ENCODE results near the gene ATP2B2.

The ATP2B2 gene

DNA sequence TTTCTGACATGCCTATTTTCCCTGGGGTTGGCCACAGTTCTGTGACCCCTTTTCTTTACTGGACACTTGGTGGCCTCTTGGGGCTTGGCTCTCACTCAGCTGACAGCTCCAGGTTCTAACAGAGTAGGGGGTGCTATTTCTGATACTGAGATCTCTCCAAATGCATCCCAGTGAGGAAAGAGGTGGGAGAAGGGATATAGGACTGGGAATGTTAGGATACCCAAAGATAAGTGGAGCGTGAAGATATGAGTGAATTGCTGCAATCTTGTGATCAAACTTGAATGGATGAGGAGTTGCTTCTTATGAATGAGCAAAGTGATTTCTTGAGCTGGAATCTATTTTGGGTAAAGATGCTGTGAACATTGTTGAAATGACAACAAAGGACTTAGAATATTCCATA, 74.6 kb downstream of the ATP2B2 start:
- in situ Hi-C loops (cut with MboI; ENCODE audit: low pct_unique_long_range_greater_than_20kb, low sequenced_read_pairs, unreplicated experiment) = no loop called here
- TF ChIP-seq, protein P1, sequence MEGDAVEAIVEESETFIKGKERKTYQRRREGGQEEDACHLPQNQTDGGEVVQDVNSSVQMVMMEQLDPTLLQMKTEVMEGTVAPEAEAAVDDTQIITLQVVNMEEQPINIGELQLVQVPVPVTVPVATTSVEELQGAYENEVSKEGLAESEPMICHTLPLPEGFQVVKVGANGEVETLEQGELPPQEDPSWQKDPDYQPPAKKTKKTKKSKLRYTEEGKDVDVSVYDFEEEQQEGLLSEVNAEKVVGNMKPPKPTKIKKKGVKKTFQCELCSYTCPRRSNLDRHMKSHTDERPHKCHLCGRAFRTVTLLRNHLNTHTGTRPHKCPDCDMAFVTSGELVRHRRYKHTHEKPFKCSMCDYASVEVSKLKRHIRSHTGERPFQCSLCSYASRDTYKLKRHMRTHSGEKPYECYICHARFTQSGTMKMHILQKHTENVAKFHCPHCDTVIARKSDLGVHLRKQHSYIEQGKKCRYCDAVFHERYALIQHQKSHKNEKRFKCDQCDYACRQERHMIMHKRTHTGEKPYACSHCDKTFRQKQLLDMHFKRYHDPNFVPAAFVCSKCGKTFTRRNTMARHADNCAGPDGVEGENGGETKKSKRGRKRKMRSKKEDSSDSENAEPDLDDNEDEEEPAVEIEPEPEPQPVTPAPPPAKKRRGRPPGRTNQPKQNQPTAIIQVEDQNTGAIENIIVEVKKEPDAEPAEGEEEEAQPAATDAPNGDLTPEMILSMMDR (IDR thresholded peaks at IDR 0.05; ENCODE audit: extremely low read depth, insufficient read depth, missing control alignments) = no peak
- DNase-seq (ENCODE audit: low spot score) = no peak

DNA sequence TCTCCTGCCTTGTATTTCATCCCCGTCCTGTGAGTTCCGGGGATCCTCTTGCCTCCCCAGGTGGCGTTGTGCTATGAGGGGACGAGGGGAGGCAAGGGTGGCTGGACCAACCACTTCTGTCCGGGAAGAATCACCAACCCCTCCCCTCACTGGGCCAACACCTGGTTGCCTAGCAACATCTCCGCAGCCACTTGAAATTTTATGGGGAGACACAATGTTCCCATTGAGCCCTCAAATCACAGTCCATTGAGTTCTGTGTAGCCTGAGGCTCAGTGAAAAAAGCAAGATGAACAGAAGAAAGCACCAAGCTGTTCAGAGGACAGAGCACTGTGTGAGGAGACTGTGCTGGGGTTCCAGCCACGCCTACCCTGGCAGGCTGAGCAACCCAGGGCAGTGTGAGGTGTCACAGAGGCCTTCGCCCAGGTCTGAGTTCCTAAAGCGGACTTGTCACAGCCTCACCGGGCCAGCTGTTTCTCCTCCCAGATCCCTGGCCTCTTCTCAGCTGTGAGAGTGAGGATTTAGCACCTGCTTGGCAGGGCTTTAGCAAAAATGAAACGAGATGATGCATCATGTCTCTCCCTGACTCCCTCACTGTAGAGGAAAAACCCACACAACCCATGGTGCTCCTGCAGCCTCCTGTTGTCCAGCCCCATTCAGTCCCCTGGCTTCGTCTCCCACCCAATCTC, 76.8 kb downstream of the ATP2B2 start:
- in situ Hi-C loops (cut with MboI; ENCODE audit: low pct_unique_long_range_greater_than_20kb, low sequenced_read_pairs, unreplicated experiment) = no loop called here
- DNase-seq (ENCODE audit: low spot score) = no peak
- TF ChIP-seq, protein P1 (IDR thresholded peaks at IDR 0.05; ENCODE audit: extremely low read depth, insufficient read depth, missing control alignments) = no peak

DNA sequence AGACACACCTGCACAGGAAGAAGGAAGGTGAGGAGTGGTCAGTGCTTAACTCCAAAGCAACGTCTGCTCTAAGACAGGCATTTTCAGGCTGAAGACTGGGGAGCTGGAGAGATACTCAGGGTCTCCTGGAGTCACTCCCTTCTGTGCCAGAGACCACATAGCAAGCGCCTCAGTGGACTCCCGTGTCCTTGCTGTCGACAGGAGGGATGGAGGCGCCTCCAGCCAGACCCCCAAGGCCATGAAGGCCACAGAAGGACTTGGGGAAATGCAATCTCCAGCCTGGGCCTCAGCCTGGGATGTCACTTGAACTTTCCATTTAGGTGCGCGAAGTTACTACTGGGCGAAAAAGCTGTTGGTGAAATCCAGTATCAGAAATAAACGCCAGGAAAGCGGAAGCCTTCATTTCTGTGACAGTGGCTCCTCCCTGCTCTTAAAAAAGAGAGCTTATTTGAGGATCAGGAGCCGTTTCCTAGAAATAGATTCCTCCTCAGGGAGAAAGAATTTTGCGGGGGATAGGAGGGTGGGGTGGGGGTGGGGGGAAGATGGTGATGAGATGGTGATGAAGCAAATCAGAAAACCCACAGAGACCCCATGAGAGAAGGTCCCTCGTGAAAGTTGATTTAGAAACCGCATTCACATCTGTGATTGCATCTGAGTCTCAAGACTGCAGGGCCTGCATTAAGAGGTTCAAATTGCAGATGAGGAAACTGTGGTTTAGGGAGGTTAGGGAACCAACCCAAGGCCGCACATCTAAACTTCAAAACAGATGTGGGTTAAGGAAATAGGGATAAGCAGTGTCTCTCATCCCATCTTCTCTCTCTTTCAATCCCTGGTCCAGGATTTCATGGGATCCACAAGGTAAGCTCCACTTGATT, 78.8 kb downstream of the ATP2B2 start:
- in situ Hi-C loops (cut with MboI; ENCODE audit: low pct_unique_long_range_greater_than_20kb, low sequenced_read_pairs, unreplicated experiment) = no loop called here
- no peak for DNase-seq (ENCODE audit: low spot score)

DNA sequence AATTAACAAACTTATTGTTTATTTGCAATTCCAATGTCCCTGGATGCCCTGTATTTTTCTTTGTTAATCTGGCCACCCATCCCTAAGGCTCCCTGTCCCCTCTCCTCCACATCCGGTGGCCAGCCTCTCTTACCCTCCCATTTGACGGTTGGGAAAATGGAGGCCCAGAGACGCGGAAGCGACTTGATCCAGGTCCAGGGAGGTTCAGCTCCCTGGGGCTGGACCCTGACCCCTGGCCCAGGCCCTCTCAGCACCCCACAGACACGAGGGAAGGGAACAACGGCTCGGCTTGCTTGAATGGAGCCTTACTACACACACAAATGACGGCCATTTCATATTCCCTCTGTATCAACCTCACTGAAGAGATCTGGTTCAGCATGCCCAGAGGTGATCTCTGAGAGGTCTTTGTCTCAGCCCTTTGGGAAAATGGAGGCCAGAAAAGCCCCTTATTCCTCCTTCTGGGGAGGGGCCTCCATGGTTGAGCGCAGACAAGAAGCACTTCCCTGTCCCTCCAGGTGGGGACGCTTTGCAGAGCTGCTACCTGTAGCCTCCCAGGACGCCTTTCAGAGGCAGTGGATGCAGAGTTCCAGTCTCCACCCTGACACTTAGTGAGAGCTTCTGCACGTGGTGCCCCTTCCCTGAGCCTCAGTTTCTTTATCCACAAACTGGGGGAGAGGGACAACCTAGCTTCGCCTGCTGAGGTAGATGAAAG, 82.1 kb downstream of the ATP2B2 start:
- TF ChIP-seq, protein P1 (IDR thresholded peaks at IDR 0.05; ENCODE audit: extremely low read depth, insufficient read depth, missing control alignments) = no peak
- in situ Hi-C loops (cut with MboI; ENCODE audit: low pct_unique_long_range_greater_than_20kb, low sequenced_read_pairs, unreplicated experiment) = no loop called here
- no peak for DNase-seq (ENCODE audit: low spot score)

More for the DNA sequence above, 78.8 kb downstream of the ATP2B2 start:
- TF ChIP-seq, protein P1 (IDR thresholded peaks at IDR 0.05; ENCODE audit: extremely low read depth, insufficient read depth, missing control alignments) = no peak

DNA sequence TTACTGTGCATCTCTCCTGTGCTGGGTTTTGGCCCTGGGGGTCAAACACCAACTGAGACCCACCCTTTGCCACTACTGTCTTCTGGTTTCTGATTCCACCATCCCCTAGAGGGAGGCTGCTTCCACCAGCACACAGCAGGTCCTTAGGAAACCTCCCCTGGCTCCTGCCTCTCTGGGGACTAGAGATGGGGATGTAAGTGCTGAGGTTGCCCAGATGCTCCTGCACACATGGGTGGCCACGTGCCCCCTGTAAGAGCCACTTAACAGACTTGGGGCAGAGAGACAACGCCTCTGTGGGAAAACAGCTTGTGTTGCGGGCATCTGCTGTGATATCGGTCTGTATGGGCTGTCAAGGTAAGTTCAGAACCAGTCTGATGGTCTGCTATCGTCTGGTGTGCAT, 83.4 kb downstream of the ATP2B2 start:
- TF ChIP-seq, protein P1 (IDR thresholded peaks at IDR 0.05; ENCODE audit: extremely low read depth, insufficient read depth, missing control alignments) = no peak
- DNase-seq (ENCODE audit: low spot score) = no peak
- in situ Hi-C loops (cut with MboI; ENCODE audit: low pct_unique_long_range_greater_than_20kb, low sequenced_read_pairs, unreplicated experiment) = no loop called here

DNA sequence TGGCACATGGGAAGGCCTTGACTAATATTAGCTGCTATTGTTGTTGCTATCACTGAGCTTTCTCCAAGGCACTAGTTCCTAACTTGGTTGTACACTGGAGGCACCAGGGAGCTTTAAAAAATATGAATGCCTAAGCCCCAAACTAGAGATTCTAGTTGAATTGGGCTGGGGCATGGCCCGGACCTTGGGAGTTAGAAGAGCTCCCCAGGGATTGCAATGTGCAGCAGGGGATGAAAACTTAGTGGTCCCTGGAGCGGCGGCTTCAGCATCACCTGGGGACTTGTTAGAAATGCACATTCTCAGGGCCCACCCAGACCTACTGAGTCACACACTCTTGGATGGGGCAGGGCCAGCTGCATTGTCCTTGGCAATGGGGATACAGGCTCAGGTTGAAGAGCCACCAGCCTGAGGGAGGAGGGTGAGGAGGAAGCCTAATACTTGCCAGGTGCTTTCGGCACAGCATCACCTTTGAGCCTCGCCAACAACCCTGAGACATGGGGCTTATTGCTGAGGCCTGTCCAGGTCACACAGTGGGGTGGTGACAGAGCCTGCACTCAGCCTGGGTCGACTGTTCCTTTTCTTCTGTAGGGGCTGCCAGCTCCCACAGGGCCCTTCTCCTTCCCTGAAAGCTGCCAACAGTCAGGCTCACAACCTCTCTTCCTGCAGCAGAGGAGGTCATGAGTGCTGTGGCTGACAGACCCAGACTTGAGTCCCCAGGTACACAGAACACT, 84.5 kb downstream of the ATP2B2 start:
- in situ Hi-C loops (cut with MboI; ENCODE audit: low pct_unique_long_range_greater_than_20kb, low sequenced_read_pairs, unreplicated experiment) = no loop called here
- TF ChIP-seq, protein P1 (IDR thresholded peaks at IDR 0.05; ENCODE audit: extremely low read depth, insufficient read depth, missing control alignments) = no peak
- no peak for DNase-seq (ENCODE audit: low spot score)

Measured in GM13977 (cell line).